K562 (cell line): ENCODE measurements around the gene DPEP1. TPM values are rescaled to one million over a fixed set of nuclear protein-coding genes. Genes with fewer than 3 reads are reported as not detected.

Experiments
- DIDO1 ChIP-seq: fragments of 450-650 bp; IDR thresholded peaks from 2 replicates; pipeline ENCODE4 v1.6.1; 2016; ENCODE audit warnings: low read depth, missing biosample characterization, missing genetic modification characterization
- E2F6 ChIP-seq, 2 experiments: IDR thresholded peaks; 2 replicates each; pipeline ENCODE4 v1.6.1; 2011; ENCODE audit warnings: borderline replicate concordance in 1 of 2, control low read depth in 1 of 2, low read depth in 1 of 2, low read length in 1 of 2, mild to moderate bottlenecking in 1 of 2, mixed read lengths in 1 of 2, moderate library complexity in 1 of 2; ENCODE audit not compliant: insufficient read depth in 1 of 2, insufficient read length in 1 of 2, poor library complexity in 1 of 2, severe bottlenecking in 1 of 2; ENCODE audit errors: extremely low read depth in 1 of 2
- EHMT2 ChIP-seq: fragments of 450-650 bp; IDR thresholded peaks from 2 replicates; pipeline ENCODE4 v1.6.1; 2018; ENCODE audit warnings: antibody characterized with exemption
- HDAC2 ChIP-seq: fragments of 450-650 bp; IDR thresholded peaks from 2 replicates; pipeline ENCODE4 v1.6.1; 2016; ENCODE audit warnings: mild to moderate bottlenecking
- HNRNPUL1 ChIP-seq: fragments of 200-400 bp; formaldehyde crosslinking; IDR thresholded peaks from 2 replicates; pipeline ENCODE4 v1.6.1; 2017; ENCODE audit warnings: low read length
- KDM2B ChIP-seq: fragments of 250-450 bp; sonication (Bioruptor Pico); IDR thresholded peaks from 2 replicates; pipeline ENCODE4 v1.8.0; 2021; ENCODE audit warnings: mild to moderate bottlenecking, moderate library complexity
- KDM5B ChIP-seq: fragments of 200-600 bp; sonication (generic); IDR thresholded peaks from 2 replicates; pipeline ENCODE4 v1.6.1; 2012; ENCODE audit warnings: low read depth, mild to moderate bottlenecking, moderate library complexity, low read length, control low read depth, inconsistent platforms; ENCODE audit not compliant: insufficient replicate concordance
- LARP7 ChIP-seq: fragments of 450-650 bp; IDR thresholded peaks from 2 replicates; pipeline ENCODE4 v1.6.1; 2016
- MCM5 ChIP-seq: fragments of 450-650 bp; IDR thresholded peaks from 2 replicates; pipeline ENCODE4 v1.6.1; 2016; ENCODE audit warnings: low read depth
- MTA3 ChIP-seq: fragments of 450-650 bp; formaldehyde crosslinking; IDR thresholded peaks from 2 replicates; pipeline ENCODE4 v1.6.1; 2017; ENCODE audit warnings: mild to moderate bottlenecking, borderline replicate concordance
- NCOA6 ChIP-seq: fragments of 450-650 bp; IDR thresholded peaks from 2 replicates; pipeline ENCODE4 v1.6.1; 2017; ENCODE audit warnings: mild to moderate bottlenecking
- NCOR1 ChIP-seq: fragments of 450-650 bp; IDR thresholded peaks from 2 replicates; pipeline ENCODE4 v1.6.1; 2016; ENCODE audit warnings: mild to moderate bottlenecking, moderate library complexity
- NFYB ChIP-seq: IDR thresholded peaks from 2 replicates; pipeline ENCODE4 v1.6.1; 2011; ENCODE audit warnings: mild to moderate bottlenecking, moderate library complexity; ENCODE audit not compliant: insufficient read length; ENCODE audit errors: extremely low read depth
- SIN3B ChIP-seq: fragments of 450-650 bp; IDR thresholded peaks from 2 replicates; pipeline ENCODE4 v1.6.1; 2017; ENCODE audit warnings: low read depth, mild to moderate bottlenecking, moderate library complexity
- SMARCA4 ChIP-seq: fragments of 450-650 bp; IDR thresholded peaks from 2 replicates; pipeline ENCODE4 v1.6.1; 2016
- SRSF1 ChIP-seq: fragments of 200-400 bp; formaldehyde crosslinking; IDR thresholded peaks from 2 replicates; pipeline ENCODE4 v1.6.1; 2017; ENCODE audit warnings: mild to moderate bottlenecking, low read depth, low read length, moderate library complexity
- TGIF2 ChIP-seq: sonication (generic); formaldehyde crosslinking; IDR thresholded peaks from 2 replicates; pipeline ENCODE4 v1.8.1; 2022; ENCODE audit warnings: mild to moderate bottlenecking, missing genetic modification reagents, moderate library complexity
- ZNF398 ChIP-seq: fragments of 250-450 bp; sonication (Bioruptor Pico); IDR thresholded peaks from 2 replicates; pipeline ENCODE4 v1.8.0; 2021; ENCODE audit warnings: moderate library complexity, mild to moderate bottlenecking, inconsistent platforms
- ZNF695 ChIP-seq: fragments of 450-650 bp; formaldehyde crosslinking; IDR thresholded peaks from 2 replicates; pipeline ENCODE4 v1.4.0; 2020; ENCODE audit warnings: mild to moderate bottlenecking, moderate library complexity
- ZSCAN32 ChIP-seq: fragments of 450-650 bp; formaldehyde crosslinking; IDR thresholded peaks from 2 replicates; pipeline ENCODE4 v1.4.0; 2020; ENCODE audit warnings: mild to moderate bottlenecking, moderate library complexity
- polyA plus RNA-seq, 8 experiments: library from polyadenylated mRNA; depleted of rRNA in 4 of 8; stranded (reverse) in 5 of 8; unstranded in 3 of 8; fragments of >200 nt; fragmentation: Nextera tagmentation in 2 of 8; fragmentation: Illumina TruSeq in 1 of 8; extraction: Ambion mirVana in 2 of 8; extraction: Trizol in 1 of 8; gene quantifications; 2 replicates each; pipeline versions ENCODE4 v1.2.1 to v1.2.3, GENCODE V29; 2011 to 2014; ENCODE audit warnings: inconsistent platforms in 1 of 8, missing spikeins in 1 of 8
- total RNA-seq, 7 experiments: library from RNA; depleted of rRNA in 6 of 7; stranded (reverse); fragments of >200 nt in 6 of 7; fragmentation: Illumina TruSeq in 2 of 7; extraction: Trizol in 2 of 7; gene quantifications; 2 replicates each; pipeline versions ENCODE4 v1.2.1 to v1.2.3, GENCODE V29; 2011 to 2021; ENCODE audit warnings: low replicate concordance in 1 of 7
- TF ChIP-seq, protein P1 (sequence below): sonication (generic); formaldehyde crosslinking; IDR thresholded peaks from 2 replicates; pipeline ENCODE4 v1.8.1; 2023; ENCODE audit warnings: mild to moderate bottlenecking, missing genetic modification reagents, moderate library complexity
- TF ChIP-seq, protein P2 (sequence below): IDR thresholded peaks from 2 replicates; pipeline ENCODE4 v1.6.1; 2011; ENCODE audit warnings: borderline replicate concordance, low read depth, mild to moderate bottlenecking, moderate library complexity, low read length; ENCODE audit not compliant: insufficient read depth, poor library complexity, severe bottlenecking

Gene DPEP1
- total and polyA plus RNA-seq, 9 of the 15 experiments (the other 6 are each of a cell fraction or from before 2014, with no cell fraction given): 0.14 to 0.31 (median 0.20) TPM; not detected in 6

DNA sequence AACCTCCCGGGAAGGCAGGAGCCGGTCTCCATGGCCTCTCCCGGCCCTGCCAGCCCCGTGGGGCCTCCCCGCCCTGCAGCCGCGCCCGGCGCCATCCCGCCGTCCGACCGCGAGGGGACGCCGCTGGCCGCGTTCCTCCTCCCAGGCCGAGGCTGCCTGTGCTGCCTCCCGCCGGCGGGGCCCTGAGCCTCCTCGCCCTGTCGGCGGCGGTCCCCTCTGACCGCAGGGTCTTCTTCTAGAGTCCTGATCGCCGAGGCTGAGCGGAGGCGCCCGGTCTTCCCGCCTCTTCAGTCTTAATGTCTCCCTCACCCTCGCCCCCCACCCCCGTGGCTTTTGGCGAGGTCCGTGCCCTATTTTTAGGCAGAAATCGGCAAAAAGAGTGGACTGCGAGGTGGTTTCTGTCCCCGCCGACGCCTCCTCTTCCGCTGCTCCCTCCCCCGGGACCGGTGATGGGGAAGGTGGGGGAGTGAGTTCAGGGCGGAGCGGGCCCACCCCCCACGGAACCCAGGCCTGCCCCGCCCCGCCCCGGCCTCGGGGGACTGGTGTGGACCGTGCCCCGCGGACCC, 38.7 kb upstream of the DPEP1 start (continued):
- TF ChIP-seq MTA3 (peak; percentile 47; the same call in 1 of the 2 replicates), SMARCA4 (no peak), SIN3B (peak; percentile 44; the same call in 1 of the 2 replicates), MCM5 (no peak), NCOR1 (no peak), E2F6 (IDR thresholded peaks at IDR 0.05; ENCODE audit: borderline replicate concordance in 1 of 2, extremely low read depth in 1 of 2, insufficient read depth in 1 of 2, insufficient read length in 1 of 2, low read depth in 1 of 2, low read length in 1 of 2, poor library complexity in 1 of 2, severe bottlenecking in 1 of 2) (peak; percentile 65 to 75), HDAC2 (peak; percentile 43; the same call in 1 of the 2 replicates), KDM5B (peak; percentile 56), TGIF2 (CRISPR knock-in tag) (no peak), ZNF398 (CRISPR knock-in tag) (no peak), SRSF1 (no peak), ZNF695 (no peak), NFYB (no peak), ZSCAN32 (CRISPR knock-in tag) (no peak), DIDO1 (no peak), HNRNPUL1 (no peak), NCOA6 (no peak; the same call in 1 of the 2 replicates), LARP7 (no peak), EHMT2 (no peak), KDM2B (no peak)
- TF ChIP-seq, protein P1, sequence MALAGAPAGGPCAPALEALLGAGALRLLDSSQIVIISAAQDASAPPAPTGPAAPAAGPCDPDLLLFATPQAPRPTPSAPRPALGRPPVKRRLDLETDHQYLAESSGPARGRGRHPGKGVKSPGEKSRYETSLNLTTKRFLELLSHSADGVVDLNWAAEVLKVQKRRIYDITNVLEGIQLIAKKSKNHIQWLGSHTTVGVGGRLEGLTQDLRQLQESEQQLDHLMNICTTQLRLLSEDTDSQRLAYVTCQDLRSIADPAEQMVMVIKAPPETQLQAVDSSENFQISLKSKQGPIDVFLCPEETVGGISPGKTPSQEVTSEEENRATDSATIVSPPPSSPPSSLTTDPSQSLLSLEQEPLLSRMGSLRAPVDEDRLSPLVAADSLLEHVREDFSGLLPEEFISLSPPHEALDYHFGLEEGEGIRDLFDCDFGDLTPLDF (CRISPR knock-in tag): no peak
- TF ChIP-seq, protein P2, sequence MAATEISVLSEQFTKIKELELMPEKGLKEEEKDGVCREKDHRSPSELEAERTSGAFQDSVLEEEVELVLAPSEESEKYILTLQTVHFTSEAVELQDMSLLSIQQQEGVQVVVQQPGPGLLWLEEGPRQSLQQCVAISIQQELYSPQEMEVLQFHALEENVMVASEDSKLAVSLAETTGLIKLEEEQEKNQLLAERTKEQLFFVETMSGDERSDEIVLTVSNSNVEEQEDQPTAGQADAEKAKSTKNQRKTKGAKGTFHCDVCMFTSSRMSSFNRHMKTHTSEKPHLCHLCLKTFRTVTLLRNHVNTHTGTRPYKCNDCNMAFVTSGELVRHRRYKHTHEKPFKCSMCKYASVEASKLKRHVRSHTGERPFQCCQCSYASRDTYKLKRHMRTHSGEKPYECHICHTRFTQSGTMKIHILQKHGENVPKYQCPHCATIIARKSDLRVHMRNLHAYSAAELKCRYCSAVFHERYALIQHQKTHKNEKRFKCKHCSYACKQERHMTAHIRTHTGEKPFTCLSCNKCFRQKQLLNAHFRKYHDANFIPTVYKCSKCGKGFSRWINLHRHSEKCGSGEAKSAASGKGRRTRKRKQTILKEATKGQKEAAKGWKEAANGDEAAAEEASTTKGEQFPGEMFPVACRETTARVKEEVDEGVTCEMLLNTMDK: peak; percentile 85
